ENCODE data around the gene FLT4.

FLT4 gene

DNA sequence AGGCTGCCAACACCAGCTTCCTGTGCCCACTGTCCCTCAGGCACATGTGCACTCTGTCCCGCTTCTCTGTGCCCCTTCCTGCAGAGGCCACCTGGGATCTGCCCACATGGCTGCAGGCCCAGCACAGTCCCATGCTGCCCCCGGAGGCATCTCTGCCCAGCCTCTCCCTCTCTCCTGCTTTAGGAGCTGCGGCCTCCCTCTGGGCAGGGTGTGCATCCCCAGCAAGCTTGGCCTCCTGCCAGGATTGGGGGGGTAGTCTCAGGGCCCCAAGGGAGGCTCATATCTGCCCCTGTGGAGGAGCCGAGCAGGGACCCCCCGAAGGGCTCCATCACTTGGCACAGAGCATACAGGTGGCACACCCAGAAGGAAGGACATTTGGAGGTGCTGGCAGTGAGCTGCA is 24.8 kb downstream of the FLT4 start:
- Histone ChIP-seq H3K27ac (ENCODE audit: low read depth, low read length) (no peak overlapping the region), H3K4me1 (ENCODE audit: control insufficient read depth, low read length) (peaks cover 9% of the 10 kb centered on the region), H4K20me1 (ENCODE audit: control insufficient read depth, insufficient read depth, low read depth, low read length) (no peaks in the 10 kb centered on the region), H3K9me2 (replicated peaks; ENCODE audit: control insufficient read depth, low read length) (no peaks in the 10 kb centered on the region), H3K9me3 (ENCODE audit: control insufficient read depth, insufficient read depth, low read length) (no peaks in the 10 kb centered on the region), H3F3A (ENCODE audit: control insufficient read depth, insufficient read depth) (no peaks in the 10 kb centered on the region), H3K4me3 (ENCODE audit: low read length) (no peak overlapping the region), H3K79me2 (ENCODE audit: control insufficient read depth, low read length) (no peaks in the 10 kb centered on the region), H3K4me2 (ENCODE audit: low read length) (no peak overlapping the region), H3K36me3 (ENCODE audit: control insufficient read depth, low read length) (no peaks in the 10 kb centered on the region), H3K27me3 (ENCODE audit: control insufficient read depth, low read length) (no peaks in the 10 kb centered on the region)
- TF ChIP-seq, protein P1, sequence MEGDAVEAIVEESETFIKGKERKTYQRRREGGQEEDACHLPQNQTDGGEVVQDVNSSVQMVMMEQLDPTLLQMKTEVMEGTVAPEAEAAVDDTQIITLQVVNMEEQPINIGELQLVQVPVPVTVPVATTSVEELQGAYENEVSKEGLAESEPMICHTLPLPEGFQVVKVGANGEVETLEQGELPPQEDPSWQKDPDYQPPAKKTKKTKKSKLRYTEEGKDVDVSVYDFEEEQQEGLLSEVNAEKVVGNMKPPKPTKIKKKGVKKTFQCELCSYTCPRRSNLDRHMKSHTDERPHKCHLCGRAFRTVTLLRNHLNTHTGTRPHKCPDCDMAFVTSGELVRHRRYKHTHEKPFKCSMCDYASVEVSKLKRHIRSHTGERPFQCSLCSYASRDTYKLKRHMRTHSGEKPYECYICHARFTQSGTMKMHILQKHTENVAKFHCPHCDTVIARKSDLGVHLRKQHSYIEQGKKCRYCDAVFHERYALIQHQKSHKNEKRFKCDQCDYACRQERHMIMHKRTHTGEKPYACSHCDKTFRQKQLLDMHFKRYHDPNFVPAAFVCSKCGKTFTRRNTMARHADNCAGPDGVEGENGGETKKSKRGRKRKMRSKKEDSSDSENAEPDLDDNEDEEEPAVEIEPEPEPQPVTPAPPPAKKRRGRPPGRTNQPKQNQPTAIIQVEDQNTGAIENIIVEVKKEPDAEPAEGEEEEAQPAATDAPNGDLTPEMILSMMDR (IDR thresholded peaks at IDR 0.05; ENCODE audit: low read depth, low read length, poor library complexity, severe bottlenecking): no peak
- no peak for TF ChIP-seq EZH2phosphoT487 (IDR thresholded peaks at IDR 0.05; ENCODE audit: borderline replicate concordance, low read length)

DNA sequence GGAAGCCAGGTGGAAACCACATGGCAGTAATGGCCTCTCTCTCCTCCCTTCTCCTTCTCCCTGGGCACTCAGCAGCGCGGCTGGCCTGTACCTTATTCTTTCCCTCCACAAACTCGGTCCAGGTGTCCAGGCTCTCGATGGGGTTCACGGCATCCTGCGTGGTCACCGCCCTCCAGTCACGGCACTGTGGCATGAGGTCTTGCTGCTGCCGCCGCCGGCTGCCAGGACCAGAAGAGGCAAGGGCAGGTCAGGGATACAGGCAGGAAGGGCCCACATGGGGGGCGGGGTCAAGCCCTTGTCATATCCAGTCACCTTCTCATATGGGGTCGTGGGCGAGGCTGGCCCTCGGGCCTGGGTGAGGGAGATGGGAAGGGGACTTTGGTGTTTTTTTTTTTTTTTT is 25.6 kb downstream of the FLT4 start:
- H4K20me1 ChIP-seq (ENCODE audit: control insufficient read depth, insufficient read depth, low read depth, low read length): no peaks in the 10 kb centered on the region
- H3K9me2 ChIP-seq (replicated peaks; ENCODE audit: control insufficient read depth, low read length): no peaks in the 10 kb centered on the region
- H3K36me3 ChIP-seq (ENCODE audit: control insufficient read depth, low read length): no peaks in the 10 kb centered on the region
- no peak overlapping the region for H3K4me3 ChIP-seq (ENCODE audit: low read length)
- peaks cover 9% of the 10 kb centered on the region for H3K4me1 ChIP-seq (ENCODE audit: control insufficient read depth, low read length)
- H3K4me2 ChIP-seq (ENCODE audit: low read length): no peak overlapping the region
- TF ChIP-seq, protein P1 (IDR thresholded peaks at IDR 0.05; ENCODE audit: low read depth, low read length, poor library complexity, severe bottlenecking): no peak
- no peak for TF ChIP-seq EZH2phosphoT487 (IDR thresholded peaks at IDR 0.05; ENCODE audit: borderline replicate concordance, low read length)
- H3K27me3 ChIP-seq (ENCODE audit: control insufficient read depth, low read length): no peaks in the 10 kb centered on the region
- no peaks in the 10 kb centered on the region for H3K9me3 ChIP-seq (ENCODE audit: control insufficient read depth, insufficient read depth, low read length)
- H3K79me2 ChIP-seq (ENCODE audit: control insufficient read depth, low read length): no peaks in the 10 kb centered on the region
- H3F3A ChIP-seq (ENCODE audit: control insufficient read depth, insufficient read depth): no peaks in the 10 kb centered on the region
- no peak overlapping the region for H3K27ac ChIP-seq (ENCODE audit: low read depth, low read length)

DNA sequence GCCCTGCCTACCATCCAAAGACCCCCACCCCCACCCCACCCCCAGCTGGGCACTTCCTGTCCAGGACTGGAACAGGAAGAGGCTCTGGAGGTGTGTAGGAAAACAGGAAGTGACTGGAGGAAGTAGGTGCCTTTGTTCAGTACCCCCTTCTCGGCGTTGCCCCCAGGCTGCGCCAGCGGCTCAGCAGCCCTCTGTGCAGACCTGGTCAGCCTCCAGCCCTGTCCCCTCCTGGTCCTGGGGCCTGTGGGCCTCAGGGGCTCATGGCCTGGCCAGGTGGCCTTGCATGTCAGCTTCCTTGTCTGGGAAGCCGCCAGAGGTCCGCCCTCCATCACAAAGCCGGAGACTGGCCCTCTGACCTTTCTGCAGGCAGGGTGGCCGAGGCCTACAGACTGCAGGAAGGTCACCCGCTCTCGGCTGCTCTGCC is 26.0 kb downstream of the FLT4 start:
- no peak overlapping the region for H3K27ac ChIP-seq (ENCODE audit: low read depth, low read length)
- no peak overlapping the region for H3K4me2 ChIP-seq (ENCODE audit: low read length)
- H3K4me3 ChIP-seq (ENCODE audit: low read length): no peak overlapping the region
- no peaks in the 10 kb centered on the region for H3K9me3 ChIP-seq (ENCODE audit: control insufficient read depth, insufficient read depth, low read length)
- TF ChIP-seq, protein P1 (IDR thresholded peaks at IDR 0.05; ENCODE audit: low read depth, low read length, poor library complexity, severe bottlenecking): no peak
- TF ChIP-seq EZH2phosphoT487 (IDR thresholded peaks at IDR 0.05; ENCODE audit: borderline replicate concordance, low read length): no peak
- H3K4me1 ChIP-seq (ENCODE audit: control insufficient read depth, low read length): peaks cover 9% of the 10 kb centered on the region
- H4K20me1 ChIP-seq (ENCODE audit: control insufficient read depth, insufficient read depth, low read depth, low read length): no peaks in the 10 kb centered on the region
- no peaks in the 10 kb centered on the region for H3K9me2 ChIP-seq (replicated peaks; ENCODE audit: control insufficient read depth, low read length)
- H3F3A ChIP-seq (ENCODE audit: control insufficient read depth, insufficient read depth): no peaks in the 10 kb centered on the region
- no peaks in the 10 kb centered on the region for H3K27me3 ChIP-seq (ENCODE audit: control insufficient read depth, low read length)
- H3K36me3 ChIP-seq (ENCODE audit: control insufficient read depth, low read length): no peaks in the 10 kb centered on the region
- no peaks in the 10 kb centered on the region for H3K79me2 ChIP-seq (ENCODE audit: control insufficient read depth, low read length)

DNA sequence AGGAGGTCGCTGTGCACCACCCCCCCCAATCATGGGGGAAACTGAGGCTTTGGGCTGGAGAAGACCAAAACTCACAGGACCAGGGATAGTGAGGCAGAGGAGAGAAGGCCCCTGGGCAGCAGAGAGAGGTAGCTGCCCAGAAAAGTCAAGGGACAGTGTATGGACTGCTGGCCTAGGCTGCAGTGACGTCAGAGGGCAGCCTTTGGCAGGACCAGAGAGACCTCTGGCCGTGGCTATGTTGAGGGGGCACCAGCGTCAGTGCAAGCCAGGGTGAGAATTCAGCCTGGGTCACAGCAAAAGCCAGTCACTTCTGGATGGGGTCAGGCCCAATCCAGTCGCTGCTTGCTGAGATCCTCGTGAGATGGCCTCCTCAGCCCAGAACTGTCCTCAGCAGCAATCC is 26.5 kb downstream of the FLT4 start:
- Histone ChIP-seq H3K27ac (ENCODE audit: low read depth, low read length) (no peak overlapping the region), H3K79me2 (ENCODE audit: control insufficient read depth, low read length) (no peaks in the 10 kb centered on the region), H3K9me3 (ENCODE audit: control insufficient read depth, insufficient read depth, low read length) (no peaks in the 10 kb centered on the region), H4K20me1 (ENCODE audit: control insufficient read depth, insufficient read depth, low read depth, low read length) (no peaks in the 10 kb centered on the region), H3K4me3 (ENCODE audit: low read length) (no peak overlapping the region), H3K4me2 (ENCODE audit: low read length) (no peak overlapping the region), H3K36me3 (ENCODE audit: control insufficient read depth, low read length) (no peaks in the 10 kb centered on the region), H3F3A (ENCODE audit: control insufficient read depth, insufficient read depth) (no peaks in the 10 kb centered on the region), H3K4me1 (ENCODE audit: control insufficient read depth, low read length) (peaks cover 9% of the 10 kb centered on the region), H3K9me2 (replicated peaks; ENCODE audit: control insufficient read depth, low read length) (no peaks in the 10 kb centered on the region), H3K27me3 (ENCODE audit: control insufficient read depth, low read length) (no peaks in the 10 kb centered on the region)
- no peak for TF ChIP-seq EZH2phosphoT487 (IDR thresholded peaks at IDR 0.05; ENCODE audit: borderline replicate concordance, low read length)
- TF ChIP-seq, protein P1 (IDR thresholded peaks at IDR 0.05; ENCODE audit: low read depth, low read length, poor library complexity, severe bottlenecking): no peak

All from DOHH2 (cell line).